Liver (tissue), 3 donors: ENCODE measurements around the gene TMF1.

Experiments
- FOXA1 ChIP-seq: IDR thresholded peaks from 2 replicates; pipeline ENCODE4 v1.6.1; 2016; ENCODE audit warnings: antibody characterized with exemption
- HNF4A ChIP-seq, 2 donors: conservative IDR thresholded peaks; 2 replicates each; pipeline ENCODE4 v1.6.1; 2016; ENCODE audit warnings: antibody characterized with exemption in 2 of 2, mild to moderate bottlenecking in 2 of 2
- JUND ChIP-seq, 2 donors: IDR thresholded peaks; 2 replicates each; pipeline ENCODE4 v1.6.1; 2016; ENCODE audit warnings: antibody characterized with exemption in 2 of 2
- RAD21 ChIP-seq, 2 donors: IDR thresholded peaks; 2 replicates each; pipeline ENCODE4 v1.6.1; 2016; ENCODE audit warnings: antibody characterized with exemption in 2 of 2, mild to moderate bottlenecking in 2 of 2
- SP1 ChIP-seq: IDR thresholded peaks from 2 replicates; pipeline ENCODE4 v1.6.1; 2018; ENCODE audit warnings: antibody characterized with exemption, mild to moderate bottlenecking
- TAF1 ChIP-seq: conservative IDR thresholded peaks from 2 replicates; pipeline ENCODE4 v1.6.1; 2016; ENCODE audit warnings: antibody characterized with exemption, mild to moderate bottlenecking
- YY1 ChIP-seq: IDR thresholded peaks from 2 replicates; pipeline ENCODE4 v1.6.1; 2016; ENCODE audit warnings: antibody characterized with exemption, mild to moderate bottlenecking
- TF ChIP-seq, protein P1 (sequence below): fragments of 150-350 bp; IDR thresholded peaks from 2 replicates; pipeline ENCODE4 v1.5.1; 2017; ENCODE audit warnings: improper control_type of control experiment, low read depth, low read length; ENCODE audit not compliant: missing input control
- TF ChIP-seq, protein P2 (sequence below): IDR thresholded peaks from 2 replicates; pipeline ENCODE4 v1.6.1; 2016; ENCODE audit warnings: antibody characterized with exemption
- donor health status: healthy.
- donor health status: healthy.

DNA sequence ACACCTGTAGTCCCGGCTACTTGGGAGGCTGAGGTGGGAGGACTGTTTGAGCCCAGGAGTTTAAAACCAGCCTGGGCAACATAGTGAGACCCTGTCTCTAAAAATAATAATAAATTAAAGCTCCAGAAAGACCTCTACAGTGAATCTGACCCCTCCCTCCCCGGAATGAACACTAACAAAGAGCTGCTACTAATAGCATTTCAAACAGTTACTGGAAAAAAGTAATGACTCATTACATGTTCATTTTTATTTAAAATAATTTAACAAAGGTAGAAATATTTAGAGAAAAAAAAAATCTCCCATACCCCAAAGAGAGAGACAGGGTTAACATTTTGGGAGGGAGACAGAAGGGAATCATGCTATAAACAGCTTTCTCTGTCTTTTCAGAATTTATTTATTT is 30.2 kb upstream of the TMF1 start:
- TF ChIP-seq, protein P1, sequence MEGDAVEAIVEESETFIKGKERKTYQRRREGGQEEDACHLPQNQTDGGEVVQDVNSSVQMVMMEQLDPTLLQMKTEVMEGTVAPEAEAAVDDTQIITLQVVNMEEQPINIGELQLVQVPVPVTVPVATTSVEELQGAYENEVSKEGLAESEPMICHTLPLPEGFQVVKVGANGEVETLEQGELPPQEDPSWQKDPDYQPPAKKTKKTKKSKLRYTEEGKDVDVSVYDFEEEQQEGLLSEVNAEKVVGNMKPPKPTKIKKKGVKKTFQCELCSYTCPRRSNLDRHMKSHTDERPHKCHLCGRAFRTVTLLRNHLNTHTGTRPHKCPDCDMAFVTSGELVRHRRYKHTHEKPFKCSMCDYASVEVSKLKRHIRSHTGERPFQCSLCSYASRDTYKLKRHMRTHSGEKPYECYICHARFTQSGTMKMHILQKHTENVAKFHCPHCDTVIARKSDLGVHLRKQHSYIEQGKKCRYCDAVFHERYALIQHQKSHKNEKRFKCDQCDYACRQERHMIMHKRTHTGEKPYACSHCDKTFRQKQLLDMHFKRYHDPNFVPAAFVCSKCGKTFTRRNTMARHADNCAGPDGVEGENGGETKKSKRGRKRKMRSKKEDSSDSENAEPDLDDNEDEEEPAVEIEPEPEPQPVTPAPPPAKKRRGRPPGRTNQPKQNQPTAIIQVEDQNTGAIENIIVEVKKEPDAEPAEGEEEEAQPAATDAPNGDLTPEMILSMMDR = no peak
- TF ChIP-seq HNF4A (conservative IDR thresholded peaks at IDR 0.05) = no peak
- TF ChIP-seq SP1 = no peak
- TF ChIP-seq, protein P2, sequence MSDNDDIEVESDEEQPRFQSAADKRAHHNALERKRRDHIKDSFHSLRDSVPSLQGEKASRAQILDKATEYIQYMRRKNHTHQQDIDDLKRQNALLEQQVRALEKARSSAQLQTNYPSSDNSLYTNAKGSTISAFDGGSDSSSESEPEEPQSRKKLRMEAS = no peak
- TF ChIP-seq YY1 = no peak
- TF ChIP-seq TAF1 = no peak
- no peak for TF ChIP-seq FOXA1
- TF ChIP-seq RAD21 (IDR thresholded peaks at IDR 0.05) = no peak
- no peak for TF ChIP-seq JUND (IDR thresholded peaks at IDR 0.05)
